Gastroesophageal sphincter (tissue), 3 donors: ENCODE measurements around the gene HMGCS1.

Source experiments
- EP300 ChIP-seq: sonication (generic); formaldehyde crosslinking; IDR thresholded peaks from one replicate; pipeline ENCODE4 v1.6.1; 2017; ENCODE audit warnings: antibody characterized with exemption, mild to moderate bottlenecking
- POLR2A ChIP-seq, 2 donors: fragments of 450-650 bp; IDR thresholded peaks; one replicate each; pipeline ENCODE4 v1.6.1; 2017; ENCODE audit warnings: antibody characterized with exemption in 2 of 2, mild to moderate bottlenecking in 2 of 2, moderate library complexity in 1 of 2
- TF ChIP-seq, protein P1 (sequence below), 4 experiments: fragments of 200-600 bp in 2 of 4; fragments of 450-650 bp in 2 of 4; sonication (generic) in 1 of 4; IDR thresholded peaks; one replicate each; pipeline ENCODE4 v1.5.1; 2017 to 2019; ENCODE audit warnings: antibody characterized with exemption in 4 of 4, mild to moderate bottlenecking in 2 of 4, moderate library complexity in 2 of 4

GRCh38 chr5:43309637-43310036, 3.6 kb downstream of the HMGCS1 start:
- TF ChIP-seq, protein P1, sequence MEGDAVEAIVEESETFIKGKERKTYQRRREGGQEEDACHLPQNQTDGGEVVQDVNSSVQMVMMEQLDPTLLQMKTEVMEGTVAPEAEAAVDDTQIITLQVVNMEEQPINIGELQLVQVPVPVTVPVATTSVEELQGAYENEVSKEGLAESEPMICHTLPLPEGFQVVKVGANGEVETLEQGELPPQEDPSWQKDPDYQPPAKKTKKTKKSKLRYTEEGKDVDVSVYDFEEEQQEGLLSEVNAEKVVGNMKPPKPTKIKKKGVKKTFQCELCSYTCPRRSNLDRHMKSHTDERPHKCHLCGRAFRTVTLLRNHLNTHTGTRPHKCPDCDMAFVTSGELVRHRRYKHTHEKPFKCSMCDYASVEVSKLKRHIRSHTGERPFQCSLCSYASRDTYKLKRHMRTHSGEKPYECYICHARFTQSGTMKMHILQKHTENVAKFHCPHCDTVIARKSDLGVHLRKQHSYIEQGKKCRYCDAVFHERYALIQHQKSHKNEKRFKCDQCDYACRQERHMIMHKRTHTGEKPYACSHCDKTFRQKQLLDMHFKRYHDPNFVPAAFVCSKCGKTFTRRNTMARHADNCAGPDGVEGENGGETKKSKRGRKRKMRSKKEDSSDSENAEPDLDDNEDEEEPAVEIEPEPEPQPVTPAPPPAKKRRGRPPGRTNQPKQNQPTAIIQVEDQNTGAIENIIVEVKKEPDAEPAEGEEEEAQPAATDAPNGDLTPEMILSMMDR (IDR thresholded peaks at IDR 0.05) = no peak
- TF ChIP-seq POLR2A (IDR thresholded peaks at IDR 0.05) (no peak), EP300 (no peak)
